Astrocyte of the hippocampus (primary cell): ENCODE results near the gene PSD.

Experiments
- DNase-seq: peaks from one replicate; pipeline ENCODE4 v3.0.0; 2011; ENCODE audit warnings: low read depth, low spot score

The PSD gene

GRCh38 chr10:102420181-102420713 lies 1.7 kb upstream of the PSD start:
- no peak for DNase-seq

GRCh38 chr10:102419269-102420180 lies 940 bp upstream of the PSD start:
- peak; percentile 69 for DNase-seq

GRCh38 chr10:102416695-102417094 lies 1.9 kb downstream of the PSD start:
- DNase-seq = no peak

GRCh38 chr10:102416283-102416682 lies 2.3 kb downstream of the PSD start:
- DNase-seq = no peak

GRCh38 chr10:102414749-102415148 lies 3.8 kb downstream of the PSD start:
- DNase-seq = no peak

GRCh38 chr10:102413806-102414561 lies 4.6 kb downstream of the PSD start:
- no peak for DNase-seq

- DNase-seq = peak; percentile 41
Observed at GRCh38 chr10:102413053-102413705, 5.4 kb downstream of the PSD start.

- no peak for DNase-seq
Observed at GRCh38 chr10:102412293-102412692, 6.3 kb downstream of the PSD start.

GRCh38 chr10:102411341-102412255 lies 7.0 kb downstream of the PSD start:
- DNase-seq = no peak

- peak; percentile 61 for DNase-seq
Observed at GRCh38 chr10:102410429-102411073, 8.0 kb downstream of the PSD start.

- peak; percentile 29 for DNase-seq
Observed at GRCh38 chr10:102409604-102410428, 8.8 kb downstream of the PSD start.

- DNase-seq = peak; percentile 61
Observed at GRCh38 chr10:102408728-102409603, 9.6 kb downstream of the PSD start.

- DNase-seq = no peak
Observed at GRCh38 chr10:102408131-102408727, 10.4 kb downstream of the PSD start.

GRCh38 chr10:102407425-102408130 lies 11.0 kb downstream of the PSD start:
- no peak for DNase-seq

GRCh38 chr10:102406815-102407214 lies 11.8 kb downstream of the PSD start:
- no peak for DNase-seq

GRCh38 chr10:102405632-102406031 lies 13.0 kb downstream of the PSD start:
- no peak for DNase-seq

- no peak for DNase-seq
Observed at GRCh38 chr10:102405108-102405571, 13.4 kb downstream of the PSD start.
